Measurements from ENCODE around the gene PDE1C. TPM values are rescaled to one million over a fixed set of nuclear protein-coding genes. Genes with fewer than 3 reads are reported as not detected.

The PDE1C gene
- total and polyA plus RNA-seq, 9 donors: 4.8 to 20.0 (median 11.8) TPM

- H3K4me1 ChIP-seq (ENCODE audit: insufficient read depth): no peaks in the 10 kb centered on the region
- TF ChIP-seq POLR2A (IDR thresholded peaks at IDR 0.05) (no peak), EP300 (IDR thresholded peaks at IDR 0.05) (no peak), CTCF (IDR thresholded peaks at IDR 0.05) (no peak)
- 76 to 80% (median 77%) methylated on average over 3 of the region's 3 CpGs for WGBS, 3 donors
- no peaks in the 10 kb centered on the region for H3K9me3 ChIP-seq
- H3K27me3 ChIP-seq: no peaks in the 10 kb centered on the region
- H3K27ac ChIP-seq: no peak overlapping the region
- H3K4me3 ChIP-seq: no peak overlapping the region
- no peak for DNase-seq
- intact Hi-C loops (cut with DNase I): no loop called here
- H3K36me3 ChIP-seq: no peaks in the 10 kb centered on the region
Measured at GRCh38 chr7:31705377-31705776, 364.8 kb downstream of the PDE1C start.

- H3K4me1 ChIP-seq (ENCODE audit: insufficient read depth): no peaks in the 10 kb centered on the region
- no peak overlapping the region for H3K27ac ChIP-seq
- H3K4me3 ChIP-seq: no peak overlapping the region
- WGBS, 3 donors: 69 to 76% (median 76%) methylated on average over 3 of the region's 3 CpGs
- no peaks in the 10 kb centered on the region for H3K9me3 ChIP-seq
- no peaks in the 10 kb centered on the region for H3K27me3 ChIP-seq
- no peaks in the 10 kb centered on the region for H3K36me3 ChIP-seq
- DNase-seq: no peak
- intact Hi-C loops (cut with DNase I): no loop called here
- TF ChIP-seq POLR2A (IDR thresholded peaks at IDR 0.05) (no peak), EP300 (IDR thresholded peaks at IDR 0.05) (no peak), CTCF (IDR thresholded peaks at IDR 0.05) (no peak)
Measured at GRCh38 chr7:31702354-31702753, 367.9 kb downstream of the PDE1C start.

All from ovary (tissue), 9 donors.